Measurements from ENCODE around the gene CAPN13. TPM values are rescaled to one million over a fixed set of nuclear protein-coding genes. Genes with fewer than 3 reads are reported as not detected.

The CAPN13 gene
- polyA plus RNA-seq, 3 donors from 2014 or later = not detected

GRCh38 chr2:30765876-30766470, 41.3 kb downstream of the CAPN13 start:
- H3K27ac Mint-ChIP-seq = no peak overlapping the region
- DNase-seq = no peak
- no peaks in the 10 kb centered on the region for H3K9me3 Mint-ChIP-seq
- peaks cover 0 to 3% (median 3%) of the 10 kb centered on the region in 3 donors for H3K27me3 Mint-ChIP-seq (ENCODE audit: low read depth in 3 of 3)
- no peaks in the 10 kb centered on the region for H3K36me3 Mint-ChIP-seq
- H3K4me3 Mint-ChIP-seq = no peak overlapping the region
- H3K4me1 Mint-ChIP-seq = no peaks in the 10 kb centered on the region

GRCh38 chr2:30765191-30765590, 42.1 kb downstream of the CAPN13 start:
- Mint-ChIP-seq H3K27me3 (ENCODE audit: low read depth in 3 of 3) (peaks cover 0 to 5% (median 3%) of the 10 kb centered on the region in 3 donors), H3K27ac (no peak overlapping the region), H3K9me3 (no peaks in the 10 kb centered on the region), H3K4me1 (no peaks in the 10 kb centered on the region), H3K4me3 (no peak overlapping the region), H3K36me3 (no peaks in the 10 kb centered on the region)
- no peak for DNase-seq

DNA sequence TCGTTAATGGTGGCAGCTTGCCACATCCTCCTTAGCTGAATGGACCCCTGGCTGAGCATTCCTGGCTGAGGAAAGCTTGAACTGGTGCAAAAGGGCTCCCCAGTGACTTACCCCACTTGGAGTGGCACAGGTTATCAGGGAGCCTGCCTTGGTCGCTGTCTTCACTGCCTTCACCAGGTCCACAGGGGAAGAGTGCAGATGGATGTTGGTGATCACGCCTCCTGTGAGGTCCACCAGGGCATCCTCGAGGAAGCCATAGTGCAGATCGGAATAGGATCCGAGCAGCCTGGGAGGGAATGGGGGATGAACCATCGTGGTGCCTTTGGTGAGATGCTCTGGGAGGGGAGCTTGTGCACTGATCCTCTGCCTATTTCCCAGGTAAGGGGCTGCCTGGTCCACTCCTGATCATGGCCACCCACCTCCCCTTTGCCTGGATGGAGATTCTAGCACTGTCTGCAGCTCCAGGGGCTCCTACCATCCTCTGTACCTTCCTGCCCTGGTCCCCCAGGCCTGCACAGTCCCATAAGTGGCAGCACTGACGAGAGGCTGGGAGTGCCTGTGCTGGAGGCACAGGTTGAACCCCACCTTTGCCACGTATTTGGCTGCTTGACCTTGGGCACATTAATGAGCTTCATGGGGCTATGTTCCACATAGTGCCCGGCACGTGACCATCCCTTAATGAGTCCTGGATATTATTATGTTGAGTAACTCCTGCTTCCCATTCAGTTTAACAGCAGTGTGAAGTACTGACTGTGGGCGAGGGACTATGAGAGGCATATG, 43.0 kb downstream of the CAPN13 start:
- Mint-ChIP-seq H3K27ac (no peak overlapping the region), H3K4me3 (no peak overlapping the region), H3K27me3 (ENCODE audit: low read depth in 3 of 3) (peaks cover 2 to 5% (median 3%) of the 10 kb centered on the region in 3 donors), H3K4me1 (no peaks in the 10 kb centered on the region), H3K9me3 (no peaks in the 10 kb centered on the region), H3K36me3 (no peaks in the 10 kb centered on the region)
- DNase-seq = no peak

GRCh38 chr2:30763151-30763660, 44.0 kb downstream of the CAPN13 start:
- Mint-ChIP-seq H3K4me3 (no peak overlapping the region), H3K36me3 (no peaks in the 10 kb centered on the region), H3K9me3 (no peaks in the 10 kb centered on the region), H3K27ac (no peak overlapping the region), H3K27me3 (ENCODE audit: low read depth in 3 of 3) (peaks cover 2 to 5% (median 3%) of the 10 kb centered on the region in 3 donors), H3K4me1 (no peaks in the 10 kb centered on the region)
- DNase-seq = no peak

DNA sequence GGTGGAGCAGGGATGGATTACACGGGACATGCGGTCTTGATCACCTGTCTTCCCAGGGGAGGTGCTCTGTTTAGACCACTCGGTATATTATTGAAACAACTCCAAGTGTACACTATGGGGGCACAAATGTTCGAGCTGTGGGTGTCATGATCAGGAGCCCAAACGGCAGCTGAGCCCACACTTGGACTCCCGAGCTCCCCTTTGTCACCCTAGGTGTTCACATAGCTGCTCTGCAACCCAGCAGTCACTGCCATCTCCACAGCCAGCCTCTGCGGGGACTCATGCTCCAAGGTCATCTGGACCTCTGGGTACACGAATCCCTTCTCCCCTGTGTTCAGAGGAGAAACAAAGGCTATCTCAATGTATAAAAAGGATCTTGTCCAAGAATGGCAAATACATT, 46.0 kb downstream of the CAPN13 start:
- H3K4me1 Mint-ChIP-seq = no peaks in the 10 kb centered on the region
- H3K36me3 Mint-ChIP-seq = no peaks in the 10 kb centered on the region
- no peak overlapping the region for H3K4me3 Mint-ChIP-seq
- H3K9me3 Mint-ChIP-seq = no peaks in the 10 kb centered on the region
- DNase-seq = no peak
- peaks cover 2 to 6% (median 3%) of the 10 kb centered on the region in 3 donors for H3K27me3 Mint-ChIP-seq (ENCODE audit: low read depth in 3 of 3)
- no peak overlapping the region for H3K27ac Mint-ChIP-seq

DNA sequence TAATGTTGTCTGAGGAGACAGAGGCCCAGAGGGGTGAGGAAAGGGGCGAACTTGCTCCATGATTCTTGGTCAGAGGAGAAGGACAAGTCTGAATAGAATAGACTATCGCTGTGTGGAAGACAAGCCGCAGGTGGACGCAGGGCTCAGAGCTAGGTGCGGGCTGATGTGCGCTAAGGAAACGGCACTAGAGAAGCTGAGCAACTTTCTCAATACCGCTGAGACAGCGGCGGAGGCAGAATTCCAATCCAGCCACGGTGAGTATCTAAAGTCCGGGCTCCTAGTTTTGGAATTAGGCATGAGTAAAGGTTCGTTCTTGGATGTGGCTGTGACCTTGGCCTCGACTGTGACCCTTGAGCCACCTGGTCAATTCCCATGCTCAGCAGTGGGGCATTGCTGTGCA, 47.8 kb downstream of the CAPN13 start:
- Mint-ChIP-seq H3K9me3 (no peaks in the 10 kb centered on the region), H3K4me3 (no peak overlapping the region), H3K27ac (no peak overlapping the region), H3K27me3 (ENCODE audit: low read depth in 3 of 3) (peaks cover 3 to 8% (median 3%) of the 10 kb centered on the region in 3 donors), H3K4me1 (no peaks in the 10 kb centered on the region), H3K36me3 (no peaks in the 10 kb centered on the region)
- DNase-seq = no peak

DNA sequence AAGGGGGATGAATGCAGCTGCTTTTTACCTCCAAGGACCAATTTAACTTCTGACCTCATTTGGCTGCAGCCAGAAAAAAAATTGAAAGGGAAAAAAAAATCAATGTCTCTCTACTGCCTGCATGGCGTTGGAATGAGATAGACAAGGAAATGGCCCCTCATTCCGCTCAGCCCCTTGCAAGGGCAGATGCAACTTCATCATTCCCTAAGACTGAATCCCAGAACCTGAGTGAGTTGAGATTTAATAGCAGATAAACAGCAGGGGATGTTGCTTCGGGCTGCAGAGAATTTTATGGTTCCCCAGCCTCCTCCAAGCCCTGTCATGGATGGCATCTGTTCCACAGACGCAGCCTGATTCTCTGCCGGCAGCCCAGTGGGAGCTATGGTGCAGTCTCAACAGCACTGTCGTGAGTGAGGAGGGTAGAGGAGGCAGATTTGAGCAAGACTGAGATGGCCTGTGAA, 49.0 kb downstream of the CAPN13 start:
- Mint-ChIP-seq H3K27ac (no peak overlapping the region), H3K4me1 (no peaks in the 10 kb centered on the region), H3K27me3 (ENCODE audit: low read depth in 3 of 3) (peaks cover 3 to 11% (median 5%) of the 10 kb centered on the region in 3 donors), H3K9me3 (no peaks in the 10 kb centered on the region), H3K4me3 (no peak overlapping the region), H3K36me3 (no peaks in the 10 kb centered on the region)
- DNase-seq = no peak

- DNase-seq = no peak
- H3K4me3 Mint-ChIP-seq = no peak overlapping the region
- H3K27ac Mint-ChIP-seq = no peak overlapping the region
- H3K4me1 Mint-ChIP-seq = no peaks in the 10 kb centered on the region
- H3K36me3 Mint-ChIP-seq = no peaks in the 10 kb centered on the region
- H3K9me3 Mint-ChIP-seq = no peaks in the 10 kb centered on the region
- H3K27me3 Mint-ChIP-seq (ENCODE audit: low read depth in 3 of 3) = peaks cover 3 to 10% (median 7%) of the 10 kb centered on the region in 3 donors
These were observed 49.5 kb downstream of the CAPN13 start for GRCh38 chr2:30757749-30758148.

DNA sequence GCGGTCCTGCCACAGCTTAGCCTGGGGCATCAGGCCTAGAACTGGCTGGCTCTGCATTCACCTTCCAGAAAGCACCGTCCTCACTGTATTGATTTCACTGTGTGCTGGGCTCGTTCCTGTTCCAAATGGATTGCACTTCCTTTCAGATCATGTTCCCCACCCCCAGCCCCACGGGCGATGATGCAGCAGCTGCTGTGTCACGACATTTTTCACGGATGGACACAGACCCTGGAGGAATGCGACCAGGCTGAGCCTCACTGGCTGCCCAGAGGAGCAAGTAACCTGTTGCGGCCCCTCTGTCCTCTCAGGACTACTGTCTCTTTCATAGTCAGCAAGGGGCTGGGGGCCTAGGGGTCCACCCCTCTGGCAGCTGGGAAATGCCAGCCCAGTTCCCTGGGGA, 50.3 kb downstream of the CAPN13 start:
- no peaks in the 10 kb centered on the region for H3K4me1 Mint-ChIP-seq
- DNase-seq = no peak
- no peaks in the 10 kb centered on the region for H3K9me3 Mint-ChIP-seq
- H3K27ac Mint-ChIP-seq = no peak overlapping the region
- H3K27me3 Mint-ChIP-seq (ENCODE audit: low read depth in 3 of 3) = peaks cover 3 to 11% (median 7%) of the 10 kb centered on the region in 3 donors
- no peaks in the 10 kb centered on the region for H3K36me3 Mint-ChIP-seq
- no peak overlapping the region for H3K4me3 Mint-ChIP-seq

- H3K9me3 Mint-ChIP-seq = no peaks in the 10 kb centered on the region
- no peak for DNase-seq
- no peaks in the 10 kb centered on the region for H3K4me1 Mint-ChIP-seq
- H3K27me3 Mint-ChIP-seq (ENCODE audit: low read depth in 3 of 3) = peaks cover 3 to 12% (median 4%) of the 10 kb centered on the region in 3 donors
- no peak overlapping the region for H3K4me3 Mint-ChIP-seq
- H3K36me3 Mint-ChIP-seq = no peaks in the 10 kb centered on the region
- no peak overlapping the region for H3K27ac Mint-ChIP-seq
These were observed 51.1 kb downstream of the CAPN13 start for GRCh38 chr2:30756051-30756719.

- no peak for DNase-seq
- Mint-ChIP-seq H3K27ac (no peak overlapping the region), H3K36me3 (no peaks in the 10 kb centered on the region), H3K9me3 (no peaks in the 10 kb centered on the region), H3K27me3 (ENCODE audit: low read depth in 3 of 3) (peaks cover 1 to 11% (median 4%) of the 10 kb centered on the region in 3 donors), H3K4me1 (no peaks in the 10 kb centered on the region), H3K4me3 (no peak overlapping the region)
These were observed 53.6 kb downstream of the CAPN13 start for GRCh38 chr2:30753630-30754029.

DNA sequence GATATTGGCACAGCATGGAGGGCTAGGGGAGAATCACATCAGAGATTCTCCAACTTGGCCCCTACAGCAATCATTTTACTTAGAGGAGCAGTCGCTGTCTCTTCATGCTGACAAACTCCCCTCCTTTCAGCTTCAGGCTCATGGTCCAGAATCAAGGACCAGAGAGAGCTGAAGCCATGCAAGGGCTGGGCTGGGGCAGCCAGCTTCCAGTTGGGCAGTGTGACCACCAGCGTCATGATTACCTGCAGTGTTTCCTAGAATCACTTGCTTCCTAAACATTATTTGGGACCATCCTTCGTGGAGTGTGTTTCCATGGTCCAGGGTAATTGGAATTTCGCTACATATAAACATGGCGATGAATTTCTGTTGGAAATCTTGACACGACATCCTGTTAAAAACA, 54.4 kb downstream of the CAPN13 start:
- Mint-ChIP-seq H3K27ac (no peak overlapping the region), H3K4me3 (no peak overlapping the region), H3K4me1 (no peaks in the 10 kb centered on the region), H3K36me3 (no peaks in the 10 kb centered on the region), H3K27me3 (ENCODE audit: low read depth in 3 of 3) (peaks cover 4 to 11% (median 5%) of the 10 kb centered on the region in 3 donors), H3K9me3 (no peaks in the 10 kb centered on the region)
- no peak for DNase-seq

DNA sequence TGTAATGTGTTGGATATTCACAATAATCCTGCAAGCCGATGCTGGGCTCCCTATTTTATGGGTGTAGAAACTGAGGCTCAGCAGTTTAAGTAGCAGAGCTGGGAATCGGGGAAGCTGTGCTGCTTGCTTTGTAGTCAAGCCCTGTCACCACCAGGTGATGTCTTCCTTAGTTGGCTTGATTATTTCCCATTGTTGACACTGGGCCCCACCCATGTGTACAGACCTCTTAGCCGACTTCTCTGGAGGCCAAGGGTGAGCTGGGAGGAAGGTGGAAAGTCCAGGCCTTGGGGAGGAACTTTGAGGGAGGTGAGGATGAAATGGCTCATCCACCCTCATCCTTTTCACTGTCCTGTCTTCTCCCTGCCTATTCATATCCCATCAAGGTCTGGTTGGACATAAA, 60.0 kb downstream of the CAPN13 start:
- Mint-ChIP-seq H3K36me3 (peaks cover 0 to 3% (median 0%) of the 10 kb centered on the region in 3 donors), H3K4me3 (no peak overlapping the region), H3K4me1 (no peaks in the 10 kb centered on the region), H3K9me3 (no peaks in the 10 kb centered on the region), H3K27me3 (ENCODE audit: low read depth in 3 of 3) (peaks cover 2 to 4% (median 4%) of the 10 kb centered on the region in 3 donors), H3K27ac (no peak overlapping the region)
- no peak for DNase-seq

DNA sequence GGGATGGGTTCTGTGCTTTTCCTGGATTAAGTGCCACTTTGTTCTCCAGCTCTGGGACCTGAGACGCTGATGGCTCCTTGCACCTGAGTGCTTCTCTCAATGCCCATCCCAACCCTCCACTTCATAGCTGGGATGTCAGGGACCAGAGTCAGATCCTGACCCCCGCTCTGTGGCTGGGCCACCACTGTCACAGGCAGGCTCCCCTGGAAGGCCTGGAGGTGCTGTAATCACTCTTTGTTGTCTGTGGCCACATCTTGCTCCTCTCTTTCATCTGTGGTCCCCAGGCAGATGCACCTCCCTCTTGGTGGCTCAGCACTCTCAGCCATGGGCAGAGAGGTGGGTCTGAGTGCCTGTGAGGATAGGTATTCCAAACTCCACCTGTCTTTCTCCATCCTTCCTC, 62.4 kb downstream of the CAPN13 start:
- peaks cover 3 to 4% (median 4%) of the 10 kb centered on the region in 3 donors for H3K27me3 Mint-ChIP-seq (ENCODE audit: low read depth in 3 of 3)
- H3K36me3 Mint-ChIP-seq = peaks cover 0 to 3% (median 0%) of the 10 kb centered on the region in 3 donors

More for the DNA sequence above, 62.4 kb downstream of the CAPN13 start:
- Mint-ChIP-seq H3K4me1 (no peaks in the 10 kb centered on the region), H3K4me3 (no peak overlapping the region), H3K9me3 (no peaks in the 10 kb centered on the region), H3K27ac (no peak overlapping the region)
- DNase-seq = no peak
